Activated T-cell treated with anti-CD3 and anti-CD28 coated beads, Interleukin-2, amount 50 U/mL, for 4 hours (primary cell): ENCODE data around the gene RFC5. TPM values are rescaled to one million over a fixed set of nuclear protein-coding genes. Genes with fewer than 3 reads are reported as not detected.

Source experiments
- ATAC-seq, 2 donors: fragments of 200-7000 bp; cut with Tn5 transposase; one replicate each; pipeline ENCODE4 v1.10.0; 2021
- DNase-seq: peaks from one replicate; pipeline ENCODE4 v3.0.0-alpha.2; 2020
- H3K27me3 Mint-ChIP-seq: one replicate; pipeline ENCODE4 v1.8.0; 2021; ENCODE audit warnings: low read depth, mixed read lengths
- H3K36me3 Mint-ChIP-seq: one replicate; pipeline ENCODE4 v1.8.0; 2022; ENCODE audit warnings: mixed read lengths; ENCODE audit not compliant: insufficient read depth
- H3K4me1 Mint-ChIP-seq: one replicate; pipeline ENCODE4 v1.8.0; 2021; ENCODE audit warnings: low read depth, mixed read lengths
- H3K4me3 Mint-ChIP-seq: one replicate; pipeline ENCODE4 v1.8.0; 2021; ENCODE audit warnings: mild to moderate bottlenecking, moderate library complexity, mixed read lengths
- H3K9me3 Mint-ChIP-seq: one replicate; pipeline ENCODE4 v1.8.0; 2021; ENCODE audit warnings: mixed read lengths
- total RNA-seq, 3 donors: library from RNA; stranded (reverse); gene quantifications; one replicate each; pipeline ENCODE4 v1.2.1, GENCODE V29; 2021

RFC5 gene
- total RNA-seq, 3 donors from 2014 or later = 51.5 to 64.2 (median 51.6) TPM

GRCh38 chr12:118029166-118029565, 12.7 kb downstream of the RFC5 start:
- Mint-ChIP-seq H3K27me3 (no peaks in the 10 kb centered on the region), H3K9me3 (no peaks in the 10 kb centered on the region), H3K4me3 (no peak overlapping the region), H3K36me3 (peaks cover 36% of the 10 kb centered on the region), H3K4me1 (peaks cover 13% of the 10 kb centered on the region)
- DNase-seq = no peak
- ATAC-seq = no peak

GRCh38 chr12:118032188-118032587, 15.7 kb downstream of the RFC5 start:
- Mint-ChIP-seq H3K9me3 (no peaks in the 10 kb centered on the region), H3K27me3 (no peaks in the 10 kb centered on the region), H3K4me1 (peaks cover 39% of the 10 kb centered on the region)

GRCh38 chr12:118033323-118033722, 16.8 kb downstream of the RFC5 start:
- ATAC-seq (no peak), DNase-seq (no peak)
- Mint-ChIP-seq H3K4me1 (peaks cover 41% of the 10 kb centered on the region), H3K27me3 (no peaks in the 10 kb centered on the region), H3K4me3 (no peak overlapping the region), H3K36me3 (peaks cover 59% of the 10 kb centered on the region), H3K9me3 (no peaks in the 10 kb centered on the region)

More at GRCh38 chr12:118032188-118032587, 15.7 kb downstream of the RFC5 start:
- ATAC-seq (no peak), DNase-seq (no peak)
- H3K4me3 Mint-ChIP-seq = no peak overlapping the region
- peaks cover 59% of the 10 kb centered on the region for H3K36me3 Mint-ChIP-seq

GRCh38 chr12:118033902-118034301, 17.4 kb downstream of the RFC5 start:
- Mint-ChIP-seq H3K4me3 (no peak overlapping the region), H3K27me3 (no peaks in the 10 kb centered on the region), H3K36me3 (peaks cover 59% of the 10 kb centered on the region), H3K9me3 (no peaks in the 10 kb centered on the region), H3K4me1 (peaks cover 41% of the 10 kb centered on the region)
- ATAC-seq (no peak), DNase-seq (no peak)

GRCh38 chr12:118034429-118035189, 18.1 kb downstream of the RFC5 start:
- no peak for DNase-seq
- Mint-ChIP-seq H3K9me3 (no peaks in the 10 kb centered on the region), H3K27me3 (no peaks in the 10 kb centered on the region), H3K4me1 (peaks cover 41% of the 10 kb centered on the region), H3K36me3 (peaks cover 59% of the 10 kb centered on the region), H3K4me3 (no peak overlapping the region)
- no peak for ATAC-seq

GRCh38 chr12:118035190-118036041, 18.9 kb downstream of the RFC5 start:
- peak; percentile 88 to 92 for ATAC-seq

GRCh38 chr12:118036672-118037411, 20.3 kb downstream of the RFC5 start:
- Mint-ChIP-seq H3K27me3 (no peaks in the 10 kb centered on the region), H3K36me3 (peaks cover 59% of the 10 kb centered on the region), H3K9me3 (no peaks in the 10 kb centered on the region), H3K4me1 (peaks cover 41% of the 10 kb centered on the region), H3K4me3 (no peak overlapping the region)
- no peak for ATAC-seq
- no peak for DNase-seq

More at GRCh38 chr12:118035190-118036041, 18.9 kb downstream of the RFC5 start:
- H3K4me3 Mint-ChIP-seq = peak overlapping the region; percentile 14
- H3K27me3 Mint-ChIP-seq = no peaks in the 10 kb centered on the region
- H3K9me3 Mint-ChIP-seq = no peaks in the 10 kb centered on the region
- DNase-seq = no peak
- H3K4me1 Mint-ChIP-seq = peaks cover 41% of the 10 kb centered on the region
- peaks cover 56% of the 10 kb centered on the region for H3K36me3 Mint-ChIP-seq

- Mint-ChIP-seq H3K4me3 (no peak overlapping the region), H3K36me3 (peaks cover 63% of the 10 kb centered on the region), H3K27me3 (no peaks in the 10 kb centered on the region), H3K4me1 (peaks cover 36% of the 10 kb centered on the region), H3K9me3 (no peaks in the 10 kb centered on the region)
- DNase-seq (no peak), ATAC-seq (no peak)
Observed at GRCh38 chr12:118038137-118038536, 21.6 kb downstream of the RFC5 start.

- DNase-seq (no peak), ATAC-seq (no peak)
- Mint-ChIP-seq H3K27me3 (no peaks in the 10 kb centered on the region), H3K9me3 (no peaks in the 10 kb centered on the region), H3K4me3 (no peak overlapping the region), H3K36me3 (peaks cover 42% of the 10 kb centered on the region), H3K4me1 (peaks cover 22% of the 10 kb centered on the region)
Observed at GRCh38 chr12:118042091-118042490, 25.6 kb downstream of the RFC5 start.

- Mint-ChIP-seq H3K27me3 (no peaks in the 10 kb centered on the region), H3K9me3 (no peaks in the 10 kb centered on the region), H3K4me1 (peaks cover 21% of the 10 kb centered on the region), H3K36me3 (peaks cover 38% of the 10 kb centered on the region), H3K4me3 (peak overlapping the region; percentile 17)
- DNase-seq (no peak), ATAC-seq (peak; percentile 41 to 45)
Observed at GRCh38 chr12:118044075-118044474, 27.6 kb downstream of the RFC5 start.

- H3K9me3 Mint-ChIP-seq = no peaks in the 10 kb centered on the region
- peaks cover 39% of the 10 kb centered on the region for H3K36me3 Mint-ChIP-seq
- DNase-seq (no peak), ATAC-seq (no peak)
- peaks cover 21% of the 10 kb centered on the region for H3K4me1 Mint-ChIP-seq
- no peaks in the 10 kb centered on the region for H3K27me3 Mint-ChIP-seq
- H3K4me3 Mint-ChIP-seq = peak overlapping the region; percentile 17
Observed at GRCh38 chr12:118044577-118044976, 28.1 kb downstream of the RFC5 start.

- ATAC-seq (no peak), DNase-seq (no peak)
- peaks cover 43% of the 10 kb centered on the region for H3K36me3 Mint-ChIP-seq
- peaks cover 27% of the 10 kb centered on the region for H3K4me1 Mint-ChIP-seq
- H3K4me3 Mint-ChIP-seq = no peak overlapping the region
- no peaks in the 10 kb centered on the region for H3K27me3 Mint-ChIP-seq
- H3K9me3 Mint-ChIP-seq = no peaks in the 10 kb centered on the region
Observed at GRCh38 chr12:118046430-118046829, 29.9 kb downstream of the RFC5 start.

- H3K4me3 Mint-ChIP-seq = no peak overlapping the region
- H3K4me1 Mint-ChIP-seq = peaks cover 38% of the 10 kb centered on the region
- no peaks in the 10 kb centered on the region for H3K27me3 Mint-ChIP-seq
- DNase-seq (no peak), ATAC-seq (peak in 1 of 2 donors; percentile 19)
- H3K9me3 Mint-ChIP-seq = no peaks in the 10 kb centered on the region
- H3K36me3 Mint-ChIP-seq = peaks cover 25% of the 10 kb centered on the region
Observed at GRCh38 chr12:118050972-118051910, 34.7 kb downstream of the RFC5 start.
